DOHH2 (cell line): Measurements from ENCODE around the gene OR2L3.

Experiments
- CTCF ChIP-seq: fragments of 200-600 bp; sonication (generic); IDR thresholded peaks from one replicate; pipeline ENCODE4 v1.5.1; 2014; ENCODE audit warnings: antibody characterized with exemption, mild to moderate bottlenecking, low read depth, low read length; ENCODE audit not compliant: poor library complexity, severe bottlenecking
- EZH2phosphoT487 ChIP-seq: fragments of 200-600 bp; sonication (generic); IDR thresholded peaks from 2 replicates; pipeline ENCODE4 v1.6.1; 2017; ENCODE audit warnings: borderline replicate concordance, mild to moderate bottlenecking, antibody characterized with exemption, low read length, moderate library complexity, mixed read lengths

- TF ChIP-seq CTCF: no peak
- no peak for TF ChIP-seq EZH2phosphoT487
Measured at GRCh38 chr1:248094884-248095283, 48.2 kb downstream of the OR2L3 start, which contains the start of gene OR2L13.
